ENCODE data around the gene PTPN14.

The PTPN14 gene

DNA sequence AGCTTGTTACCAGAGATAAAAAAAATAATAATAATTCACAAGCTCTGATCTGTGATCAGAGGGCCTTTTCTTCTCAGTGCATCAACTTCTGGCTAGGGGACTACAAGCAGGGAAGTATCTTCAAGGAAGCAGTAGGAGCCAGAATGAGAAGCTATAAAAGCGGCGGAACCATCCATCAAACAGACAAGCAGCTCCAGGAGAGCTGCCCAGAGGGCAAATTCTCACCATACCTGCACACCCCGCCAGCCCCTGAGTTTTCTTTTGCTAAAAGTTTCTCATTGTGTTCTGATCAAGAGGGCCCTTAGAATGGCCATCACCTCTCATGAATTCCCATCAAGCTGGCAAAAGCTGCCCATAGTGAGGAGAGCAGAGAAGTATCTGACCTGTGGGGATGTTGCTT lies 171.0 kb downstream of the PTPN14 start:
- Histone ChIP-seq H3K4me1 (ENCODE audit: control insufficient read depth, insufficient read depth, low read length) (peaks cover 3% of the 10 kb centered on the region), H3K36me3 (ENCODE audit: control insufficient read depth in 2 of 2, insufficient read depth in 2 of 2, low read length in 2 of 2) (peaks cover 23 to 29% of the 10 kb centered on the region in 2 donors), H3K9me3 (ENCODE audit: control insufficient read depth in 2 of 2, low read length in 2 of 2) (no peaks in the 10 kb centered on the region), H3K9ac (ENCODE audit: low read length in 2 of 2) (no peak overlapping the region), H3K27me3 (ENCODE audit: control insufficient read depth in 1 of 2, insufficient read depth in 2 of 2, low read length in 2 of 2) (no peaks in the 10 kb centered on the region), H3K27ac (ENCODE audit: low read length) (no peak overlapping the region), H3K4me3 (ENCODE audit: low read length in 2 of 2) (no peak overlapping the region)

DNA sequence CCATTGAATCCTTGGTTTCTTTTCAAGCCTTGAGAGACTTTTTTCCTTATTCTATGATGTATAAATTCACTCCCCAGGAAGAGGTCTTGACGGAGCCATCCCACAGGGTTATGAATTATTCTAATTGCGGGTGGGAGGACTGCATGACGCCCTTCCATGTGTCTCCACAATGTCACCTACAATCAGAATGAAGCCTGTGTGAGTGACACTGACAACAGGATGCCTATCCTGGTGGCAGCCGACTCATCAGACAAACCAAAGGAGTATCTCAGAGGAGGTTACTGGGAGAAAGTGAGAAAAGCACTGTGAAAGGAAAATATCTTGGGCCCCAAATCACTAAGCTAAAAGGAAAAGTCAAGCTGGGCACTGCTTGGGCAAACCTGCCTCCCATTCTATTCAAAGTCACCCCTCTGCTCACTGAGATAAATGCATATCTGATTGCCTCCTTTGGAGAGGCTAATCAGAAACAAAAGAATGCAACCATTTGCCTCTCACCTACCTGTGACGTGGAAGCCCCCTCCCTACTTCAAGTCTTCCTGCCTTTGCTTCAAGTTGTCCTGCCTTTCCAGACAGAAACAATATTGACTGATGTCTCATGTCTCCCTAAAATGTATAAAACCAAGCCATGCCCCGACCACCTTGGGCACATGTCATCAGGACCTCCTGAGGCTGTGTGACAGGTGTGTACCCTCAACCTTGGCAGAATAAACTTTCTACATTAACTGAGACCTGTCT lies 172.0 kb downstream of the PTPN14 start:
- Histone ChIP-seq H3K27me3 (ENCODE audit: control insufficient read depth in 1 of 2, insufficient read depth in 2 of 2, low read length in 2 of 2) (no peaks in the 10 kb centered on the region), H3K4me1 (ENCODE audit: control insufficient read depth, insufficient read depth, low read length) (peaks cover 4% of the 10 kb centered on the region), H3K9me3 (ENCODE audit: control insufficient read depth in 2 of 2, low read length in 2 of 2) (no peaks in the 10 kb centered on the region), H3K36me3 (ENCODE audit: control insufficient read depth in 2 of 2, insufficient read depth in 2 of 2, low read length in 2 of 2) (peaks cover 22 to 29% of the 10 kb centered on the region in 2 donors), H3K9ac (ENCODE audit: low read length in 2 of 2) (no peak overlapping the region), H3K27ac (ENCODE audit: low read length) (no peak overlapping the region), H3K4me3 (ENCODE audit: low read length in 2 of 2) (no peak overlapping the region)

DNA sequence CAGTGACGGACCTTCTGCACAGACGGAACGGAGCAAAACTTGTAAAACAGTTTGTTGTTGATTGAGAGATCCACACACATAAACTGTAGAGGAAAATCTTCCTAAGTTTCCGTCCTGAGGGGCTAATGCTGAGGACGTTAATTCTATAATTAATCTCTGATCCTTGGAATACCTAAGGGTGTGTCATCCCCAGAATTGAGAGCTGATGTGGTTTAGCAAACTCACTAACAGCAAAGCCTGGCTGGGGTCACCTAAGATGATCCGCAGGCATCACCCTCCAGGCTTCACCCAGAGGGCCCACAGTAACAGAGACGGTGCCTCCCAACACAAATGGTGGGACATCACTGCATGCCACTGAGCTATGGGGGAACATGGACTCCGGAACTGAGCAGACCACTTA lies 172.9 kb downstream of the PTPN14 start:
- no peak overlapping the region for H3K4me3 ChIP-seq (ENCODE audit: low read length in 2 of 2)
- H3K27me3 ChIP-seq (ENCODE audit: control insufficient read depth in 1 of 2, insufficient read depth in 2 of 2, low read length in 2 of 2) = no peaks in the 10 kb centered on the region
- peaks cover 7% of the 10 kb centered on the region for H3K4me1 ChIP-seq (ENCODE audit: control insufficient read depth, insufficient read depth, low read length)
- no peaks in the 10 kb centered on the region for H3K9me3 ChIP-seq (ENCODE audit: control insufficient read depth in 2 of 2, low read length in 2 of 2)
- no peak overlapping the region for H3K27ac ChIP-seq (ENCODE audit: low read length)
- H3K36me3 ChIP-seq (ENCODE audit: control insufficient read depth in 2 of 2, insufficient read depth in 2 of 2, low read length in 2 of 2) = peaks cover 14 to 26% of the 10 kb centered on the region in 2 donors
- H3K9ac ChIP-seq (ENCODE audit: low read length in 2 of 2) = no peak overlapping the region

DNA sequence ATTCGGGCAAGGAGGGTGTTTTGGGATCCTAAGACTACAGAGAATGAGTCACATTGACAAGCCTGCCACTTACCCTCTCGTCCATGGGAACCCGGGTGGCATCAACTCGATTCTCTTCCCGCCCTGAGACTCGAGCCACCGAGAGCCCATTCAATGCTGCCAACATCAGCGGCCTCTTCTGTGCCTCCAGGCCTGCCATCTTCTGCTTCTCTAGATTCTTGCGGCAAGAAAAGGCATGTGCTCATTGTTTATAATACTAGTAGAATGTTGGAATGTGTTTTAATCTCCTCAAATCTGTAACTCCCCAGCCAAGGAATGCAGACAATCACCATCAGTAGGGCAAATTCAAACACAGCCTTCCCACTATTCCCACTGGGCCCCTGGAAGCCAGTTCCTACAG lies 173.5 kb downstream of the PTPN14 start:
- peaks cover 8 to 20% of the 10 kb centered on the region in 2 donors for H3K36me3 ChIP-seq (ENCODE audit: control insufficient read depth in 2 of 2, insufficient read depth in 2 of 2, low read length in 2 of 2)
- H3K27ac ChIP-seq (ENCODE audit: low read length) = no peak overlapping the region
- H3K4me1 ChIP-seq (ENCODE audit: control insufficient read depth, insufficient read depth, low read length) = peaks cover 7% of the 10 kb centered on the region
- H3K9ac ChIP-seq (ENCODE audit: low read length in 2 of 2) = no peak overlapping the region
- H3K9me3 ChIP-seq (ENCODE audit: control insufficient read depth in 2 of 2, low read length in 2 of 2) = no peaks in the 10 kb centered on the region
- no peak overlapping the region for H3K4me3 ChIP-seq (ENCODE audit: low read length in 2 of 2)
- no peaks in the 10 kb centered on the region for H3K27me3 ChIP-seq (ENCODE audit: control insufficient read depth in 1 of 2, insufficient read depth in 2 of 2, low read length in 2 of 2)

DNA sequence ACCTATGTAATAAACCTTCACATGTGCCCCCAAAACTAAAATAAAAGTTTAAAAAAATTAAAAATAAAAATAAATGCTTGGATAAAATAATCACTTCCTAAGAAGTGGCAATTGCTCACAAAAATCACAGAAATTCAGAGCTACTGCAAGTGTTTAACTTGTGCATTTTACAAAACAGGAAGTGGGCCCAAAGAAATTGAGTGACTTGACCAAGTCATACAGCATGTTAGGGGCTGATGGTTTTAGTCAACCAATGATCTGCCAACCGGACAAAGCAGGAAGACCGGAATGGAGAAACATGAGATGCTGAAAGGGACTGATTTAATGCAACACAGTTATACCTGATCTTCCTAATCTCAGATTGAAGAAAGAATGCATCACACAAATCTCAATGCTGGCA lies 173.9 kb downstream of the PTPN14 start:
- no peak overlapping the region for H3K9ac ChIP-seq (ENCODE audit: low read length in 2 of 2)
- peaks cover 7 to 20% of the 10 kb centered on the region in 2 donors for H3K36me3 ChIP-seq (ENCODE audit: control insufficient read depth in 2 of 2, insufficient read depth in 2 of 2, low read length in 2 of 2)
- H3K4me3 ChIP-seq (ENCODE audit: low read length in 2 of 2) = no peak overlapping the region
- H3K27me3 ChIP-seq (ENCODE audit: control insufficient read depth in 1 of 2, insufficient read depth in 2 of 2, low read length in 2 of 2) = no peaks in the 10 kb centered on the region
- peaks cover 7% of the 10 kb centered on the region for H3K4me1 ChIP-seq (ENCODE audit: control insufficient read depth, insufficient read depth, low read length)
- no peak overlapping the region for H3K27ac ChIP-seq (ENCODE audit: low read length)
- H3K9me3 ChIP-seq (ENCODE audit: control insufficient read depth in 2 of 2, low read length in 2 of 2) = no peaks in the 10 kb centered on the region

DNA sequence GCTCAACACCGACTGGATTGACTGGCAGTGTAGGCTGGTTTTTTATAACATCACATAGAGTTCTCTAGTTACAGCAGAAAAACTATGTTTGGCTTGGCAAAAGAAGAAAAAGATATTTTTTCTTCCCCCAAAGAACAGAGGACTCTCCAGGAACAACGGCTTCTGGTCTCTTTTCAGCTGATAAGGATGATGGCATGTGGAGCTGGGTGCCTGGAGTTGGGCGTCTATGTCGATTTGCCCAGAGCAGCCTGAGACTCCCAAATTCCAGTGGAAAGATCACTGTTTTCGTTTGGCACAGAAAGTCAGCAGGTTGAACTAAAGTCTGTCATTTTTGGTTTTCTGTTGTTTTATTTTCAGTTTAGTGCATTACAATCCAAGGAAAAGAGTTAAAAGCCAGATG lies 179.3 kb downstream of the PTPN14 start:
- H3K36me3 ChIP-seq (ENCODE audit: control insufficient read depth in 2 of 2, insufficient read depth in 2 of 2, low read length in 2 of 2) = peaks cover 25 to 31% of the 10 kb centered on the region in 2 donors
- H3K27ac ChIP-seq (ENCODE audit: low read length) = no peak overlapping the region
- H3K9ac ChIP-seq (ENCODE audit: low read length in 2 of 2) = no peak overlapping the region
- H3K9me3 ChIP-seq (ENCODE audit: control insufficient read depth in 2 of 2, low read length in 2 of 2) = no peaks in the 10 kb centered on the region
- no peak overlapping the region for H3K4me3 ChIP-seq (ENCODE audit: low read length in 2 of 2)
- no peaks in the 10 kb centered on the region for H3K27me3 ChIP-seq (ENCODE audit: control insufficient read depth in 1 of 2, insufficient read depth in 2 of 2, low read length in 2 of 2)
- H3K4me1 ChIP-seq (ENCODE audit: control insufficient read depth, insufficient read depth, low read length) = peaks cover 4% of the 10 kb centered on the region

DNA sequence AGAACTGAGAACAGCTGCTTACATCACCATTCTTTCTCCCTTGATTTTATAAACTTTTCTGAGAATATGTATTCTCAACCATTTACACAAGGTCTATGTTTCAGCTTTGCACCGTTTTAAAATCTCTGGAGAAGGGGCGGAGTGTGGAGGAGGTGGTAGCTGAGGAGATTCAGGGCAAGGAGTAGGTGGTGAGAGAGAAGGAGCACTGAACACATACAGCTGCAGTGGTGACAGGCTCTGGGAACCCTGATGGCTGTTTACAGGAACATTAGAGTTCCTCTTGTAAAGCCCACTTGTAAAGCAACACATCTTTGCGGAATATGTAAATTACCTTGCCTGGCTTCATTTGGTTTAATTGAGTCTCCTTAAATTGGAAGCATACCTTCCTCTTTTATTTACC lies 180.8 kb downstream of the PTPN14 start:
- Histone ChIP-seq H3K27ac (ENCODE audit: low read length) (no peak overlapping the region), H3K4me1 (ENCODE audit: control insufficient read depth, insufficient read depth, low read length) (peaks cover 4% of the 10 kb centered on the region), H3K9me3 (ENCODE audit: control insufficient read depth in 2 of 2, low read length in 2 of 2) (no peaks in the 10 kb centered on the region), H3K9ac (ENCODE audit: low read length in 2 of 2) (no peak overlapping the region), H3K27me3 (ENCODE audit: control insufficient read depth in 1 of 2, insufficient read depth in 2 of 2, low read length in 2 of 2) (no peaks in the 10 kb centered on the region), H3K4me3 (ENCODE audit: low read length in 2 of 2) (no peak overlapping the region), H3K36me3 (ENCODE audit: control insufficient read depth in 2 of 2, insufficient read depth in 2 of 2, low read length in 2 of 2) (peaks cover 19 to 28% of the 10 kb centered on the region in 2 donors)

DNA sequence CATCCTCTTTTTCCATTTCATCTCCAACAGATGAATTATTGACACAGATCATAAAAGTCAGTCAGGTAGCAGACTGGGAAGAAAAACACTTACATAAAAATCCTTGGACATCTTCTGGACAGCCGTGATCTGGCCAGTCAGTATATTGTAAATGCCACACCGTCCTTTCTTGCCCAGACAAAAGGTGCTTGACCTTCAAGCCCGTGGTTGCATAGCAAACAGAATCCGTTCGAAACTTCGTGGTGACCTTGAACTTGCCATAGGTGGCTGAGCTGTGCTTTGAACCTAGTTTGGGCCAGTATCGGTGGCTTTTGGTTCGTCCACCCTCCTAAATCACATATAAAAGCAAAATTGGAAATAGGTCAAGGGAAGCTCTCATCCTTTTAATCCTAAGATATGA lies 182.0 kb downstream of the PTPN14 start:
- Histone ChIP-seq H3K9me3 (ENCODE audit: control insufficient read depth in 2 of 2, low read length in 2 of 2) (no peaks in the 10 kb centered on the region), H3K27ac (ENCODE audit: low read length) (no peak overlapping the region), H3K27me3 (ENCODE audit: control insufficient read depth in 1 of 2, insufficient read depth in 2 of 2, low read length in 2 of 2) (no peaks in the 10 kb centered on the region), H3K4me1 (ENCODE audit: control insufficient read depth, insufficient read depth, low read length) (peaks cover 3% of the 10 kb centered on the region), H3K9ac (ENCODE audit: low read length in 2 of 2) (no peak overlapping the region), H3K4me3 (ENCODE audit: low read length in 2 of 2) (no peak overlapping the region), H3K36me3 (ENCODE audit: control insufficient read depth in 2 of 2, insufficient read depth in 2 of 2, low read length in 2 of 2) (peaks cover 19 to 28% of the 10 kb centered on the region in 2 donors)

DNA sequence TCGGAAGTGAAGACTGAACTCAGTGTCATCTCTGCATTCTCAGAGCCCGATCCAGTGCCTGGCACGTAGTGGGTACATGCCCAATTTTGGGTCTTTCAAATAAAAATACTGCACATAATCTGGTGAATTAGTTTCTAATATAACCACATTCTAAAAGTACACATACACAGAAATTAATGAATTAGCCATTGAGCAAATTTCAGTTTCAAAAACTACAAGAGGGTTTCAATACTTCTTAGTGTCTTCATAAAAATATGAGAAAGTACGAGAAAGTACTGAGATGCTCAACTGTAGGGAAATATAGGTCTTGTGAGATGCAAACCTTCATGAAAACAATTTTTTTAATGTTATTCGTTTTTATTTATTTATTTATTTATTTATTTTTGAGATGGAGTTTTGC lies 183.6 kb downstream of the PTPN14 start:
- Histone ChIP-seq H3K9ac (ENCODE audit: low read length in 2 of 2) (no peak overlapping the region), H3K4me3 (ENCODE audit: low read length in 2 of 2) (no peak overlapping the region), H3K27ac (ENCODE audit: low read length) (no peak overlapping the region), H3K36me3 (ENCODE audit: control insufficient read depth in 2 of 2, insufficient read depth in 2 of 2, low read length in 2 of 2) (peaks cover 27 to 40% of the 10 kb centered on the region in 2 donors), H3K9me3 (ENCODE audit: control insufficient read depth in 2 of 2, low read length in 2 of 2) (no peaks in the 10 kb centered on the region), H3K4me1 (ENCODE audit: control insufficient read depth, insufficient read depth, low read length) (no peaks in the 10 kb centered on the region), H3K27me3 (ENCODE audit: control insufficient read depth in 1 of 2, insufficient read depth in 2 of 2, low read length in 2 of 2) (no peaks in the 10 kb centered on the region)

DNA sequence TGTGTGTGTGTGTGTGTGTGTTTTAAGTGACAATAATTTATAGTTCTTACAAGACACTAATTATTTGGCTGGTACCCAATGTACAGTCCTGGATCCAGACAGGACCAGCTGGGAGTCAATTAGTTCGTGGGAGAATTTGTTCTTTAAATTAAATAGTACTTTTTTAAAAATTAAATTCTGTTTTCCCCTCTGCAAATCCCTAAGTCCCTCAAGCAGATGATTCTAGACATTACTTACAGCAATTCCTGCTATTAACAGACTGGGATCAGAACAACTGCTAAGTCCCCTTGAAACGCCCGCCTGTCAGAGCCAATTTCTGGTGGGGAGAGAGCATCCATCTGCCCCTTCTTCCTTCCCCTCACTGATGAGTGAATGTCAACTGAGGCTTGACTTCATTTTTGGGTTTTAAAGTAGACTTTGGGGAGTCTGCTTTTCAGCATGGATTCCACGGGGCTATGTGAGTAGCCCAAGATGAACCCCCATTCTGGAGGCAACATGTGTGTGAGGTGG lies 186.6 kb downstream of the PTPN14 start:
- Histone ChIP-seq H3K4me1 (ENCODE audit: control insufficient read depth, insufficient read depth, low read length) (no peaks in the 10 kb centered on the region), H3K4me3 (ENCODE audit: low read length in 2 of 2) (no peak overlapping the region), H3K9me3 (ENCODE audit: control insufficient read depth in 2 of 2, low read length in 2 of 2) (no peaks in the 10 kb centered on the region), H3K27ac (ENCODE audit: low read length) (no peak overlapping the region), H3K36me3 (ENCODE audit: control insufficient read depth in 2 of 2, insufficient read depth in 2 of 2, low read length in 2 of 2) (peaks cover 38 to 40% of the 10 kb centered on the region in 2 donors), H3K27me3 (ENCODE audit: control insufficient read depth in 1 of 2, insufficient read depth in 2 of 2, low read length in 2 of 2) (no peaks in the 10 kb centered on the region), H3K9ac (ENCODE audit: low read length in 2 of 2) (no peak overlapping the region)

DNA sequence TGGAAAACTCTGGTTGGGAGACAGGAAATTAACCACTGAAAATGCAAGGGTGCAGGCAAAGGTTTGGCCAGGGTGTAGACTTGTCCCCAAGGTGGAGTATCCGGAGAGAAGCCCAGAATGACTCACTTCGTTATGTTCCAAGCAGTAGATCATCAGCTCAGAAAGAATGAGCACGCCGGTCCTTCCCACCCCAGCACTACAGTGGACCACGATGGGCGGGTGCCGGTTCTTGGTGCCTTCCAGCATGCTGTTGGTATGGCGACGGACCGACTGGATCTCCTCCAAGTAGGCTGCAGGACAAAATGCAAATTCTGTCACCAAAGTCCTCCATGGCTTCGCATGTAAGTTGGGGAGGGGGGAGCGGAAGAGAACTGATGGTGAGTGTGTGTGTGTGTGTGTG lies 187.0 kb downstream of the PTPN14 start:
- Histone ChIP-seq H3K27ac (ENCODE audit: low read length) (no peak overlapping the region), H3K27me3 (ENCODE audit: control insufficient read depth in 1 of 2, insufficient read depth in 2 of 2, low read length in 2 of 2) (no peaks in the 10 kb centered on the region), H3K4me1 (ENCODE audit: control insufficient read depth, insufficient read depth, low read length) (no peaks in the 10 kb centered on the region), H3K36me3 (ENCODE audit: control insufficient read depth in 2 of 2, insufficient read depth in 2 of 2, low read length in 2 of 2) (peaks cover 37 to 42% of the 10 kb centered on the region in 2 donors), H3K4me3 (ENCODE audit: low read length in 2 of 2) (no peak overlapping the region), H3K9me3 (ENCODE audit: control insufficient read depth in 2 of 2, low read length in 2 of 2) (no peaks in the 10 kb centered on the region), H3K9ac (ENCODE audit: low read length in 2 of 2) (no peak overlapping the region)
